Caco-2 (cell line): ENCODE results near the gene PRKAR1B. TPM values are rescaled to one million over a fixed set of nuclear protein-coding genes. Genes with fewer than 3 reads are reported as not detected.

Experiments
- BruUV-seq: library from RNA; stranded (reverse); fragments of 400-500 nt; replicated peaks from 2 replicates; lab custom pipeline; 2021; lab: Mats Ljungman, UMichigan
- CTCF ChIA-PET: fragments of 300-600 bp; sonication (Branson Sonifier 250); formaldehyde crosslinking; loops from one replicate; lab custom pipeline; 2022; ENCODE audit warnings: antibody characterized with exemption; lab: Charles Lee
- POLR2A ChIA-PET: fragments of 300-600 bp; sonication (Branson Sonifier 250); formaldehyde crosslinking; loops from one replicate; lab custom pipeline; 2022; ENCODE audit warnings: antibody characterized with exemption; lab: Charles Lee
- DNase-seq, 2 experiments: peaks; one replicate each; pipeline versions ENCODE4 v3.0.0 to v3.0.0-alpha.2; 2020 to 2022
- H3K27me3 ChIP-seq: replicated peaks from 2 replicates; pipeline ENCODE4 v1.6.0; 2011; ENCODE audit warnings: low read length; ENCODE audit not compliant: control insufficient read depth, insufficient read depth
- H3K36me3 ChIP-seq: 2 replicates; pipeline ENCODE4 v1.5.1; 2011; ENCODE audit warnings: low read length; ENCODE audit not compliant: control insufficient read depth, insufficient read depth
- H3K4me1 ChIP-seq: fragments of 250-450 bp; sonication (Bioruptor Pico); 2 replicates; pipeline ENCODE4 v1.5.1; 2020; ENCODE audit warnings: mild to moderate bottlenecking
- H3K4me3 ChIP-seq: 2 replicates; pipeline ENCODE4 v1.5.1; 2011; ENCODE audit warnings: low read depth, mild to moderate bottlenecking, control low read depth, low read length
- H3K9me3 ChIP-seq: fragments of 250-450 bp; sonication (Bioruptor Pico); 2 replicates; pipeline ENCODE4 v1.5.1; 2020; ENCODE audit warnings: mild to moderate bottlenecking, moderate library complexity
- H3K27ac Mint-ChIP-seq: one replicate; pipeline ENCODE4 v1.8.0; 2022; ENCODE audit warnings: mixed read lengths; ENCODE audit not compliant: unreplicated experiment
- H3K27me3 Mint-ChIP-seq: one replicate; pipeline ENCODE4 v1.8.0; 2022; ENCODE audit warnings: mixed read lengths; ENCODE audit not compliant: insufficient read depth, unreplicated experiment
- H3K36me3 Mint-ChIP-seq: one replicate; pipeline ENCODE4 v1.8.0; 2022; ENCODE audit warnings: mild to moderate bottlenecking, mixed read lengths; ENCODE audit not compliant: insufficient read depth, unreplicated experiment
- H3K4me1 Mint-ChIP-seq: one replicate; pipeline ENCODE4 v1.8.0; 2022; ENCODE audit warnings: low read depth, mixed read lengths; ENCODE audit not compliant: unreplicated experiment
- H3K4me3 Mint-ChIP-seq: one replicate; pipeline ENCODE4 v1.8.0; 2022; ENCODE audit warnings: mild to moderate bottlenecking, moderate library complexity, mixed read lengths; ENCODE audit not compliant: unreplicated experiment
- H3K9me3 Mint-ChIP-seq: one replicate; pipeline ENCODE4 v1.8.0; 2022; ENCODE audit warnings: mixed read lengths; ENCODE audit not compliant: unreplicated experiment
- intact Hi-C: fragments of 100-400 bp; cut with micrococcal nuclease; formaldehyde crosslinking; loops from one replicate; pipeline ENCODE4 v1.10.0; 2022; ENCODE audit not compliant: unreplicated experiment
- total RNA-seq: library from RNA; stranded (reverse); gene quantifications from 2 replicates; pipeline ENCODE4 v1.2.3, GENCODE V29; 2022
- TF ChIP-seq, protein P1 (sequence below), 2 experiments: fragments of 200-600 bp in 1 of 2; IDR thresholded peaks; 1 replicate in 1 of 2; 2 replicates in 1 of 2; pipeline versions ENCODE4 v1.5.1 to v1.8.0; 2011 to 2022; ENCODE audit warnings: antibody characterized with exemption in 1 of 2, control low read depth in 1 of 2, inconsistent platforms in 1 of 2, low read depth in 1 of 2, low read length in 1 of 2, mild to moderate bottlenecking in 1 of 2, moderate library complexity in 1 of 2; ENCODE audit not compliant: insufficient read depth in 1 of 2, severe bottlenecking in 1 of 2, unreplicated experiment in 1 of 2

PRKAR1B gene
- total RNA-seq, 1 experiment from 2014 or later: 56.6 TPM

GRCh38 chr7:574661-575395, 152.3 kb downstream of the PRKAR1B start:
- H3K27me3 ChIP-seq: no peaks in the 10 kb centered on the region
- no peak overlapping the region for H3K27ac Mint-ChIP-seq

DNA sequence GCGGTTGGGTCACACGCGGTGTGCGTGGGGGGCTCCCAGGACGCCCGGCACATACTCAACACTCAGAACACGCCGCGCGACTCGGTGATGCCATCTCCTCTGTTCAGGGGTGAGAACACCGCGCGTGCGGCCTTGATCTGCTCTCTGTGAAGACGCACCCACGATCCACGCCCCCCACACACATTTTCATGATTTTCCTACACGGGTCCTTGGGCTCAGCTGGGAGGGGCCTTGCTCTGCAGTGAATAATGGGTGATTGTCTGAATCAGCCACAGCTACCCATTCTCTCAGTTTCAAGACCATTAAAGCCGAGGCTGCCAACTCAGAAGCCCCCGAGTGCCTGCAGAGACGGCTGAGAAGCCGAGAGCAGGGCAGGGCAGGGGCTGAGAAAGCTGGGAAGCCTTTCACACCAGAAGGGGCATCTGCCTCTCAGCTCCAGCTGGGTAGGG, 153.1 kb downstream of the PRKAR1B start:
- H3K36me3 ChIP-seq: no peaks in the 10 kb centered on the region; the same call in 1 of the 2 replicates
- no peak for DNase-seq
- no peaks in the 10 kb centered on the region for H3K27me3 ChIP-seq
- H3K9me3 ChIP-seq: no peaks in the 10 kb centered on the region
- no peaks in the 10 kb centered on the region for H3K27me3 Mint-ChIP-seq
- no peak overlapping the region for H3K4me3 ChIP-seq
- POLR2A ChIA-PET: no interaction called here
- intact Hi-C loops: no loop called here
- no TSS peak for BruUV-seq
- TF ChIP-seq, protein P1, sequence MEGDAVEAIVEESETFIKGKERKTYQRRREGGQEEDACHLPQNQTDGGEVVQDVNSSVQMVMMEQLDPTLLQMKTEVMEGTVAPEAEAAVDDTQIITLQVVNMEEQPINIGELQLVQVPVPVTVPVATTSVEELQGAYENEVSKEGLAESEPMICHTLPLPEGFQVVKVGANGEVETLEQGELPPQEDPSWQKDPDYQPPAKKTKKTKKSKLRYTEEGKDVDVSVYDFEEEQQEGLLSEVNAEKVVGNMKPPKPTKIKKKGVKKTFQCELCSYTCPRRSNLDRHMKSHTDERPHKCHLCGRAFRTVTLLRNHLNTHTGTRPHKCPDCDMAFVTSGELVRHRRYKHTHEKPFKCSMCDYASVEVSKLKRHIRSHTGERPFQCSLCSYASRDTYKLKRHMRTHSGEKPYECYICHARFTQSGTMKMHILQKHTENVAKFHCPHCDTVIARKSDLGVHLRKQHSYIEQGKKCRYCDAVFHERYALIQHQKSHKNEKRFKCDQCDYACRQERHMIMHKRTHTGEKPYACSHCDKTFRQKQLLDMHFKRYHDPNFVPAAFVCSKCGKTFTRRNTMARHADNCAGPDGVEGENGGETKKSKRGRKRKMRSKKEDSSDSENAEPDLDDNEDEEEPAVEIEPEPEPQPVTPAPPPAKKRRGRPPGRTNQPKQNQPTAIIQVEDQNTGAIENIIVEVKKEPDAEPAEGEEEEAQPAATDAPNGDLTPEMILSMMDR (IDR thresholded peaks at IDR 0.05; ENCODE audit: insufficient read depth in 1 of 2, low read depth in 1 of 2, low read length in 1 of 2, severe bottlenecking in 1 of 2, unreplicated experiment in 1 of 2): no peak
- CTCF ChIA-PET: no interaction called here
- H3K27ac Mint-ChIP-seq: no peak overlapping the region
- H3K36me3 Mint-ChIP-seq: peaks cover 35% of the 10 kb centered on the region
- no peaks in the 10 kb centered on the region for H3K9me3 Mint-ChIP-seq
- H3K4me3 Mint-ChIP-seq: no peak overlapping the region
- no peaks in the 10 kb centered on the region for H3K4me1 ChIP-seq
- H3K4me1 Mint-ChIP-seq: no peaks in the 10 kb centered on the region

More at GRCh38 chr7:574661-575395, 152.3 kb downstream of the PRKAR1B start:
- no peak overlapping the region for H3K4me3 ChIP-seq
- intact Hi-C loops: no loop called here
- Mint-ChIP-seq H3K4me3 (no peak overlapping the region), H3K9me3 (no peaks in the 10 kb centered on the region), H3K4me1 (no peaks in the 10 kb centered on the region), H3K36me3 (peaks cover 40% of the 10 kb centered on the region), H3K27me3 (no peaks in the 10 kb centered on the region)
- BruUV-seq: no TSS peak
- TF ChIP-seq, protein P1 (IDR thresholded peaks at IDR 0.05; ENCODE audit: insufficient read depth in 1 of 2, low read depth in 1 of 2, low read length in 1 of 2, severe bottlenecking in 1 of 2, unreplicated experiment in 1 of 2): no peak
- H3K9me3 ChIP-seq: no peaks in the 10 kb centered on the region
- H3K36me3 ChIP-seq: peaks cover 2% of the 10 kb centered on the region
- no peaks in the 10 kb centered on the region for H3K4me1 ChIP-seq
- DNase-seq: no peak
- ChIA-PET CTCF (no interaction called here), POLR2A (no interaction called here)

GRCh38 chr7:573269-573932, 153.7 kb downstream of the PRKAR1B start:
- POLR2A ChIA-PET: no interaction called here
- H3K9me3 Mint-ChIP-seq: no peaks in the 10 kb centered on the region

More at GRCh38 chr7:573269-573932, 153.7 kb downstream of the PRKAR1B start:
- no peaks in the 10 kb centered on the region for H3K27me3 Mint-ChIP-seq
- peaks cover 30% of the 10 kb centered on the region for H3K36me3 Mint-ChIP-seq
- no peaks in the 10 kb centered on the region for H3K4me1 ChIP-seq
- BruUV-seq: no TSS peak
- no peak overlapping the region for H3K4me3 Mint-ChIP-seq
- no peaks in the 10 kb centered on the region for H3K27me3 ChIP-seq
- H3K9me3 ChIP-seq: no peaks in the 10 kb centered on the region
- CTCF ChIA-PET: no interaction called here
- no peaks in the 10 kb centered on the region; the same call in 1 of the 2 replicates for H3K36me3 ChIP-seq
- DNase-seq: no peak
- intact Hi-C loops: no loop called here
- no peak overlapping the region for H3K4me3 ChIP-seq
- no peaks in the 10 kb centered on the region for H3K4me1 Mint-ChIP-seq
- TF ChIP-seq, protein P1 (IDR thresholded peaks at IDR 0.05; ENCODE audit: insufficient read depth in 1 of 2, low read depth in 1 of 2, low read length in 1 of 2, severe bottlenecking in 1 of 2, unreplicated experiment in 1 of 2): no peak
- no peak overlapping the region for H3K27ac Mint-ChIP-seq
